HT1080 (cell line): Measurements from ENCODE around the gene UXS1. TPM values are rescaled to one million over a fixed set of nuclear protein-coding genes. Genes with fewer than 3 reads are reported as not detected.
A peak's percentile ranks its signal among the peaks of the same experiment; 100 is the strongest.

Source experiments
- DNase-seq: peaks from one replicate; pipeline ENCODE4 v3.0.0-alpha.2; 2015; ENCODE audit warnings: low read depth
- total RNA-seq: library from RNA; depleted of rRNA; stranded (reverse); fragments of >200 nt; shearing (Covaris generic); gene quantifications from 2 replicates; pipeline ENCODE4 v1.2.3, GENCODE V29; 2014

Gene UXS1
- total RNA-seq, 1 experiment from 2014 or later = 38.0 TPM

- no peak for DNase-seq
Measured at GRCh38 chr2:106090916-106091618, 103.0 kb downstream of the UXS1 start.

- no peak for DNase-seq
Measured at GRCh38 chr2:106089611-106090010, 104.5 kb downstream of the UXS1 start.

- peak; percentile 23 for DNase-seq
Measured at GRCh38 chr2:106085181-106085940, 108.7 kb downstream of the UXS1 start.

GRCh38 chr2:106080959-106081358 is 113.1 kb downstream of the UXS1 start:
- no peak for DNase-seq

- no peak for DNase-seq
Measured at GRCh38 chr2:106078096-106078495, 116.0 kb downstream of the UXS1 start.

- no peak for DNase-seq
Measured at GRCh38 chr2:106076941-106077340, 117.2 kb downstream of the UXS1 start.

GRCh38 chr2:106075048-106075447 is 119.1 kb downstream of the UXS1 start:
- DNase-seq = no peak

GRCh38 chr2:106073678-106074406 is 120.3 kb downstream of the UXS1 start:
- DNase-seq = no peak

- DNase-seq = no peak
Measured at GRCh38 chr2:106070181-106070580, 123.9 kb downstream of the UXS1 start.

GRCh38 chr2:106068451-106068850 is 125.7 kb downstream of the UXS1 start:
- no peak for DNase-seq

- no peak for DNase-seq
Measured at GRCh38 chr2:106065983-106066820, 127.9 kb downstream of the UXS1 start.

- no peak for DNase-seq
Measured at GRCh38 chr2:106065268-106065982, 128.7 kb downstream of the UXS1 start.

- no peak for DNase-seq
Measured at GRCh38 chr2:106063181-106063580, 130.9 kb downstream of the UXS1 start.

GRCh38 chr2:106062627-106063026 is 131.5 kb downstream of the UXS1 start:
- no peak for DNase-seq

GRCh38 chr2:106061611-106062349 is 132.3 kb downstream of the UXS1 start:
- DNase-seq = no peak

GRCh38 chr2:106059416-106060065 is 134.6 kb downstream of the UXS1 start:
- no peak for DNase-seq

- DNase-seq = no peak
Measured at GRCh38 chr2:106058469-106059137, 135.5 kb downstream of the UXS1 start.

GRCh38 chr2:106057206-106057605 is 136.9 kb downstream of the UXS1 start:
- DNase-seq = peak; percentile 48
